ENCODE data around the gene PLEKHA7.

PLEKHA7 gene

GRCh38 chr11:16743478-16743877, 270.7 kb downstream of the PLEKHA7 start:
- Histone ChIP-seq H3K27ac (ENCODE audit: low read depth, low read length) (no peak overlapping the region), H3K4me3 (ENCODE audit: low read depth in 1 of 5, low read length in 5 of 5) (no peak overlapping the region), H3K9ac (ENCODE audit: low read length in 5 of 5) (no peak overlapping the region), H3K4me1 (ENCODE audit: control insufficient read depth in 5 of 5, insufficient read depth in 5 of 5, low read length in 5 of 5) (peaks cover 3 to 57% (median 38%) of the 10 kb centered on the region in 5 donors), H3K9me3 (ENCODE audit: control insufficient read depth in 5 of 5, low read length in 5 of 5) (no peaks in the 10 kb centered on the region), H3K36me3 (ENCODE audit: control insufficient read depth in 5 of 5, insufficient read depth in 5 of 5, low read length in 5 of 5) (peaks cover 9 to 39% (median 32%) of the 10 kb centered on the region in 5 donors), H3K27me3 (ENCODE audit: control insufficient read depth in 5 of 5, insufficient read depth in 4 of 5, low read length in 5 of 5) (no peaks in the 10 kb centered on the region)

- H3K9ac ChIP-seq (ENCODE audit: low read length in 5 of 5), result no peak overlapping the region
- H3K27ac ChIP-seq (ENCODE audit: low read depth, low read length), result no peak overlapping the region
- peaks cover 2 to 20% (median 19%) of the 10 kb centered on the region in 5 donors for H3K36me3 ChIP-seq (ENCODE audit: control insufficient read depth in 5 of 5, insufficient read depth in 5 of 5, low read length in 5 of 5)
- peaks cover 3 to 64% (median 45%) of the 10 kb centered on the region in 5 donors for H3K4me1 ChIP-seq (ENCODE audit: control insufficient read depth in 5 of 5, insufficient read depth in 5 of 5, low read length in 5 of 5)
- no peaks in the 10 kb centered on the region for H3K9me3 ChIP-seq (ENCODE audit: control insufficient read depth in 5 of 5, low read length in 5 of 5)
- peak overlapping the region in 1 of 5 donors; percentile 28 for H3K4me3 ChIP-seq (ENCODE audit: low read depth in 1 of 5, low read length in 5 of 5)
- H3K27me3 ChIP-seq (ENCODE audit: control insufficient read depth in 5 of 5, insufficient read depth in 4 of 5, low read length in 5 of 5), result no peaks in the 10 kb centered on the region
Measured at GRCh38 chr11:16741473-16741872, 272.7 kb downstream of the PLEKHA7 start.

- peak overlapping the region; percentile 97 to 100 (median 100) for H3K9ac ChIP-seq (ENCODE audit: low read length in 5 of 5)
- H3K27ac ChIP-seq (ENCODE audit: low read depth, low read length), result peak overlapping the region; percentile 98
- peaks cover 3 to 54% (median 43%) of the 10 kb centered on the region in 5 donors for H3K4me1 ChIP-seq (ENCODE audit: control insufficient read depth in 5 of 5, insufficient read depth in 5 of 5, low read length in 5 of 5)
- H3K36me3 ChIP-seq (ENCODE audit: control insufficient read depth in 5 of 5, insufficient read depth in 5 of 5, low read length in 5 of 5), result peaks cover under 1 to 5% (median 3%) of the 10 kb centered on the region in 5 donors
- no peaks in the 10 kb centered on the region for H3K9me3 ChIP-seq (ENCODE audit: control insufficient read depth in 5 of 5, low read length in 5 of 5)
- peak overlapping the region; percentile 88 to 98 (median 94) for H3K4me3 ChIP-seq (ENCODE audit: low read depth in 1 of 5, low read length in 5 of 5)
- H3K27me3 ChIP-seq (ENCODE audit: control insufficient read depth in 5 of 5, insufficient read depth in 4 of 5, low read length in 5 of 5), result no peaks in the 10 kb centered on the region
Measured at GRCh38 chr11:16738947-16739815, 275.0 kb downstream of the PLEKHA7 start.

GRCh38 chr11:16738193-16738946, 275.8 kb downstream of the PLEKHA7 start, which contains the start of gene C11orf58:
Gene C11orf58, plus strand, starts transcription at chr11:16738647. Its CDS starts 132 bp downstream, at chr11:16738779.
- H3K4me1 ChIP-seq (ENCODE audit: control insufficient read depth in 5 of 5, insufficient read depth in 5 of 5, low read length in 5 of 5), result peaks cover 3 to 49% (median 41%) of the 10 kb centered on the region in 5 donors
- H3K9ac ChIP-seq (ENCODE audit: low read length in 5 of 5), result peak within 1 kb of the TSS; percentile 97 to 100 (median 100)
- H3K9me3 ChIP-seq (ENCODE audit: control insufficient read depth in 5 of 5, low read length in 5 of 5), result no peaks in the 10 kb centered on the region
- peak within 1 kb of the TSS; percentile 88 to 99 (median 94) for H3K4me3 ChIP-seq (ENCODE audit: low read depth in 1 of 5, low read length in 5 of 5)
- H3K27ac ChIP-seq (ENCODE audit: low read depth, low read length), result peak within 1 kb of the TSS; percentile 98
- no peaks in the 10 kb centered on the region for H3K27me3 ChIP-seq (ENCODE audit: control insufficient read depth in 5 of 5, insufficient read depth in 4 of 5, low read length in 5 of 5)
- H3K36me3 ChIP-seq (ENCODE audit: control insufficient read depth in 5 of 5, insufficient read depth in 5 of 5, low read length in 5 of 5), result peaks cover 0 to 4% (median 3%) of the 10 kb centered on the region in 5 donors

- peak overlapping the region; percentile 97 to 100 (median 100) for H3K9ac ChIP-seq (ENCODE audit: low read length in 5 of 5)
- peaks cover 3 to 44% (median 37%) of the 10 kb centered on the region in 5 donors for H3K4me1 ChIP-seq (ENCODE audit: control insufficient read depth in 5 of 5, insufficient read depth in 5 of 5, low read length in 5 of 5)
- H3K36me3 ChIP-seq (ENCODE audit: control insufficient read depth in 5 of 5, insufficient read depth in 5 of 5, low read length in 5 of 5), result peaks cover 0 to 3% (median 2%) of the 10 kb centered on the region in 5 donors
- peak overlapping the region; percentile 88 to 99 (median 94) for H3K4me3 ChIP-seq (ENCODE audit: low read depth in 1 of 5, low read length in 5 of 5)
- peak overlapping the region; percentile 98 for H3K27ac ChIP-seq (ENCODE audit: low read depth, low read length)
- H3K27me3 ChIP-seq (ENCODE audit: control insufficient read depth in 5 of 5, insufficient read depth in 4 of 5, low read length in 5 of 5), result no peaks in the 10 kb centered on the region
- H3K9me3 ChIP-seq (ENCODE audit: control insufficient read depth in 5 of 5, low read length in 5 of 5), result no peaks in the 10 kb centered on the region
Measured at GRCh38 chr11:16737818-16738192, 276.4 kb downstream of the PLEKHA7 start.

Data from subcutaneous abdominal adipose tissue (tissue), 5 donors.